Nephron progenitor cell (in vitro differentiated cells): ENCODE data around the gene PLXNA4.

Experiments used
- DNase-seq: peaks from one replicate; pipeline ENCODE4 v3.0.0; 2021
- H3K27ac Mint-ChIP-seq: 2 replicates; pipeline ENCODE4 v1.8.0; 2021; ENCODE audit warnings: mild to moderate bottlenecking, moderate library complexity, mixed read lengths
- H3K27me3 Mint-ChIP-seq: 2 replicates; pipeline ENCODE4 v1.8.0; 2021; ENCODE audit warnings: mild to moderate bottlenecking, low read depth, mixed read lengths; ENCODE audit not compliant: poor library complexity
- H3K36me3 Mint-ChIP-seq: 2 replicates; pipeline ENCODE4 v1.8.0; 2021; ENCODE audit warnings: low read depth, mixed read lengths
- H3K4me1 Mint-ChIP-seq: 2 replicates; pipeline ENCODE4 v1.8.0; 2021; ENCODE audit warnings: mixed read lengths
- H3K4me3 Mint-ChIP-seq: 2 replicates; pipeline ENCODE4 v1.8.0; 2021; ENCODE audit warnings: mild to moderate bottlenecking, moderate library complexity, mixed read lengths
- H3K9me3 Mint-ChIP-seq: 2 replicates; pipeline ENCODE4 v1.8.0; 2021; ENCODE audit warnings: mild to moderate bottlenecking, moderate library complexity, mixed read lengths
- TF ChIP-seq, protein P1 (sequence below): fragments of 200-600 bp; sonication (generic); IDR thresholded peaks from 2 replicates; pipeline ENCODE4 v1.5.0; 2021; ENCODE audit warnings: antibody characterized with exemption

PLXNA4 gene

GRCh38 chr7:132276234-132276630 lies 300.0 kb downstream of the PLXNA4 start:
- no peak overlapping the region for H3K27ac Mint-ChIP-seq

DNA sequence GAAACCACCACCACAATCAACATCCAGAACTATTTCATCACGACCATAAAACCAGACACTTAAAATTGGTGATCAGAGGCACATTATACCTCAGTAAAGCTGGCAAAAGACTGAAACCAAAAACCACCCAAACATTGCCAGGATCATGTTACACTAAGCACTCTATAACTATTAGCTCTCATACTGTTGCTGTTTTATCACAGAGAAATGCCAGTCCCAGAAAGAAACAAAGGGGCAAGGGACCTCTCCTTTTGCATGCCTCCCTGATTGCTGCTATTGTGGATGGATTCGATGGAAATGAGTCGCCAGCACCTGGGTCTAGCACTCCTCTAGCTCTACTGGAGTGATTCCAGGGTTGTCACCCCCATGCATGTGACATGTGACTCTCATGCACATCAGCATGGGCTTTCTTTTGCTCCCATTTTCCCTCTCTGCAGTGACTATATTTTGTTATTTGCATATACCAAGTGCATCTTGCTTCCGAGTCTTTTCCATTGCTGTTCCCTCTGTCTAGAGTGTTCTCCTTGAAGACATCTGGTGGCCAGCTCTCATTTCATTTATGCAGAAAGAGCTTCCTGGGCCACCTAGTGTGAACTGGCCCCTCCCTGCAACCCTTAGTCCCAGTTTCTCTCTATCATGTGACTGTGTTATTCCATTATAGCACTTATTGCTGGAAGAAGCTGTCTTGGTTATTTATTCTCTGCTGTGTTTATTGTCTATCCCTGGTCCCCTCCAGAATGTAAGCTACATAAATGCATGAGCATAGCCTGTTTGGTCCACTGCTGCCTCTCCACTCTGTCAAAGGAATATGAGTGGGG lies 300.6 kb downstream of the PLXNA4 start:
- no peaks in the 10 kb centered on the region for H3K9me3 Mint-ChIP-seq
- TF ChIP-seq, protein P1, sequence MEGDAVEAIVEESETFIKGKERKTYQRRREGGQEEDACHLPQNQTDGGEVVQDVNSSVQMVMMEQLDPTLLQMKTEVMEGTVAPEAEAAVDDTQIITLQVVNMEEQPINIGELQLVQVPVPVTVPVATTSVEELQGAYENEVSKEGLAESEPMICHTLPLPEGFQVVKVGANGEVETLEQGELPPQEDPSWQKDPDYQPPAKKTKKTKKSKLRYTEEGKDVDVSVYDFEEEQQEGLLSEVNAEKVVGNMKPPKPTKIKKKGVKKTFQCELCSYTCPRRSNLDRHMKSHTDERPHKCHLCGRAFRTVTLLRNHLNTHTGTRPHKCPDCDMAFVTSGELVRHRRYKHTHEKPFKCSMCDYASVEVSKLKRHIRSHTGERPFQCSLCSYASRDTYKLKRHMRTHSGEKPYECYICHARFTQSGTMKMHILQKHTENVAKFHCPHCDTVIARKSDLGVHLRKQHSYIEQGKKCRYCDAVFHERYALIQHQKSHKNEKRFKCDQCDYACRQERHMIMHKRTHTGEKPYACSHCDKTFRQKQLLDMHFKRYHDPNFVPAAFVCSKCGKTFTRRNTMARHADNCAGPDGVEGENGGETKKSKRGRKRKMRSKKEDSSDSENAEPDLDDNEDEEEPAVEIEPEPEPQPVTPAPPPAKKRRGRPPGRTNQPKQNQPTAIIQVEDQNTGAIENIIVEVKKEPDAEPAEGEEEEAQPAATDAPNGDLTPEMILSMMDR: no peak
- peaks cover 13% of the 10 kb centered on the region for H3K4me1 Mint-ChIP-seq
- peak overlapping the region; percentile 26 for H3K27ac Mint-ChIP-seq
- no peak overlapping the region for H3K4me3 Mint-ChIP-seq
- no peaks in the 10 kb centered on the region for H3K36me3 Mint-ChIP-seq
- peaks cover 37% of the 10 kb centered on the region for H3K27me3 Mint-ChIP-seq
- DNase-seq: no peak

More at GRCh38 chr7:132276234-132276630, 300.0 kb downstream of the PLXNA4 start:
- TF ChIP-seq, protein P1: no peak
- no peak for DNase-seq
- Mint-ChIP-seq H3K36me3 (no peaks in the 10 kb centered on the region), H3K4me3 (no peak overlapping the region), H3K4me1 (peaks cover 13% of the 10 kb centered on the region), H3K9me3 (no peaks in the 10 kb centered on the region), H3K27me3 (peaks cover 31% of the 10 kb centered on the region)

DNA sequence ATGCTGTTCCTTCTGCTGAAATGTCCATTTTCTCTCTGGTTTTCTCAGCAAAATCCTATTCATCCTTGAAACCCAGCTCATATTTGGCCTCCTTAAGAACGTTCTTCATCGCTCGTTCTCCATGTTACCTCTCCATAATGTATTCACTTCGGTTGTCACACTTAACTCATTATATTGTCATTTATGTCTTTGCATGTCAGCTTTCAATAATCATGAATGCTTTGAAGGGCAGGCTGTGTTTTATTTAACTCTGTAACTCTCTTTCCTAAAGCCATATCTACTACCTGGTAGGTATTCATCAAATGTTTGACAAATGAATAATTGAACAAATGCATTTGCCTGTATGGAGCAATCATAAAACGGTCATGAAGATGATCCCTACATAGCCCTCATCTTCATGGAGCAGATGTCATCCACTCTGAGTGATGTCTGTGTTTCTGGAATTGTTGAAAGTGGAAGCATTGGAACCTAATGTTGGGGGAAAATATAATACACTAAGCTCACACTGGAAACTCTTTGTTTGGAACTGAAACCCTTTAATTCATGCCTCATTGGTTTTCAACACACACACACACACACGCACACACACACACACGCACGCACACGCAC lies 303.4 kb downstream of the PLXNA4 start:
- Mint-ChIP-seq H3K9me3 (no peaks in the 10 kb centered on the region), H3K27me3 (peaks cover 53% of the 10 kb centered on the region), H3K27ac (no peak overlapping the region), H3K36me3 (no peaks in the 10 kb centered on the region), H3K4me3 (no peak overlapping the region), H3K4me1 (peaks cover 13% of the 10 kb centered on the region)
- DNase-seq: no peak
- TF ChIP-seq, protein P1: no peak

DNA sequence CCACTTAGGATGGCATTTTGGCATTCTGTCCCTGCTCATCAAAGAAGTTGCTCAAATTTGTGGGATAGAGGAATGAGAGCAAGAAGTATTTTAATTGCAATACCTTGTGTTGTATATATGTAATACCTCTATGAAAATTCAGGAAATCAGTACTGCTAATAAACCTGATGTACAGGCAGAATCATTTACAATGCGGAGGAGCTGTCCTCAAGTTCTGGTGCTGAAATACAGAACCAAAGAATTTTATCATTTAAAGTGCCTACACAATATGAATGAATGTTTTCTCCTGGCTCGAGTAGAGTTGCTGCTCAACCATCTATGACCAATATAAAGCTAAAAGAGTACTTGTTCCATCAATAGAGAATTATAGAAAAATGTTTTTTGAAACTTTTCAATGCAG lies 305.8 kb downstream of the PLXNA4 start:
- Mint-ChIP-seq H3K27me3 (peaks cover 71% of the 10 kb centered on the region), H3K4me3 (no peak overlapping the region), H3K27ac (no peak overlapping the region), H3K9me3 (no peaks in the 10 kb centered on the region), H3K36me3 (no peaks in the 10 kb centered on the region), H3K4me1 (peaks cover 5% of the 10 kb centered on the region)
- TF ChIP-seq, protein P1: no peak
- DNase-seq: peak; percentile 50

DNA sequence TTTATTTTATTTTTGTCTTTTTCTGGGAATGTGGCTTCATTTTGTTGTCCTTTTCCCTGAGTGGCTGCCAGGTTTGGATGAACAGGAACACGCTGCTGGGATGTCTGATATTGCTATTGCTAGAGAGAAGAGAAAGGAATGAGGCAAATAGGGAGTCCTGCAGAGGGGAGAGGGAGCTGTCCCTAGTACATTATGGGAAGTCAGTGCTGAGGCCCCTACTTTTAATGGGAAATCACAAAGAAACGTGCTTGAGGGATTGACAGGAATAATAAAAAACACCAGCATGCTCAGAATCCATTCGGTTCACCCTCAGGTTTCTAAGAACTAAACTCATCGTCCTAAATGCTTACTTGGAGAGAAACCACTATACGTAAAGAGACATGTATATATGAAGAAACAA lies 306.6 kb downstream of the PLXNA4 start:
- H3K36me3 Mint-ChIP-seq: no peaks in the 10 kb centered on the region
- no peak for DNase-seq
- no peak overlapping the region for H3K27ac Mint-ChIP-seq
- peaks cover 70% of the 10 kb centered on the region for H3K27me3 Mint-ChIP-seq
- TF ChIP-seq, protein P1: no peak
- no peak overlapping the region for H3K4me3 Mint-ChIP-seq
- no peaks in the 10 kb centered on the region for H3K9me3 Mint-ChIP-seq
- no peaks in the 10 kb centered on the region for H3K4me1 Mint-ChIP-seq
